DMS 273 treated with DMSO at 0.1 percent for 48 hours (cell line): ENCODE results near the gene PCNX1.
"Not testable (repeated sequence)": the region's sequence is repeated elsewhere in the genome, so short reads cannot be mapped to it uniquely, and the experiment has no call there.

Experiments used
- DNase-seq: peaks from one replicate; lab custom pipeline; 2025; lab: John Stamatoyannopoulos, UW

The PCNX1 gene

GRCh38 chr14:71021347-71022011, 114.2 kb downstream of the PCNX1 start:
- DNase-seq = no peak

GRCh38 chr14:71022012-71022869, 115.0 kb downstream of the PCNX1 start:
- no peak for DNase-seq

GRCh38 chr14:71022939-71023338, 115.7 kb downstream of the PCNX1 start:
- no peak for DNase-seq

GRCh38 chr14:71029236-71029781, 122.0 kb downstream of the PCNX1 start:
- no peak for DNase-seq

GRCh38 chr14:71031000-71031399, 123.7 kb downstream of the PCNX1 start:
- DNase-seq = no peak

GRCh38 chr14:71036433-71036832, 129.2 kb downstream of the PCNX1 start:
- no peak for DNase-seq

GRCh38 chr14:71048393-71048792, 141.1 kb downstream of the PCNX1 start:
- DNase-seq = no peak

GRCh38 chr14:71049435-71050133, 142.3 kb downstream of the PCNX1 start:
- DNase-seq = no peak

- no peak for DNase-seq
Measured at GRCh38 chr14:71050227-71050823, 143.1 kb downstream of the PCNX1 start.

GRCh38 chr14:71054706-71055105, 147.4 kb downstream of the PCNX1 start:
- DNase-seq = no peak

- no peak for DNase-seq
Measured at GRCh38 chr14:71056168-71056567, 148.9 kb downstream of the PCNX1 start.

- DNase-seq = no peak
Measured at GRCh38 chr14:71060274-71060673, 153.0 kb downstream of the PCNX1 start.

GRCh38 chr14:71060825-71061455, 153.7 kb downstream of the PCNX1 start:
- no peak for DNase-seq

GRCh38 chr14:71061458-71061857, 154.2 kb downstream of the PCNX1 start:
- DNase-seq = no peak

GRCh38 chr14:71062581-71063303, 155.5 kb downstream of the PCNX1 start:
- DNase-seq = no peak

- DNase-seq = no peak
Measured at GRCh38 chr14:71063351-71063750, 156.1 kb downstream of the PCNX1 start.

- not testable (repeated sequence) for DNase-seq
Measured at GRCh38 chr14:71064747-71065146, 157.5 kb downstream of the PCNX1 start.

- no peak for DNase-seq
Measured at GRCh38 chr14:71070169-71070568, 162.9 kb downstream of the PCNX1 start.

- DNase-seq = no peak
Measured at GRCh38 chr14:71071042-71071441, 163.8 kb downstream of the PCNX1 start.

GRCh38 chr14:71076462-71077092, 169.3 kb downstream of the PCNX1 start:
- DNase-seq = no peak
